PC-9 (cell line): ENCODE measurements around the gene NR6A1.

Experiments
- EZH2 ChIP-seq: fragments of 200-600 bp; sonication (generic); IDR thresholded peaks from 2 replicates; pipeline ENCODE4 v1.8.0; 2017; ENCODE audit warnings: antibody characterized with exemption, low read depth
- TF ChIP-seq, protein P1 (sequence below): fragments of 200-600 bp; sonication (generic); conservative IDR thresholded peaks from 2 replicates; pipeline ENCODE4 v1.6.1; 2017; ENCODE audit warnings: mixed run types, antibody characterized with exemption, mild to moderate bottlenecking, moderate library complexity

DNA sequence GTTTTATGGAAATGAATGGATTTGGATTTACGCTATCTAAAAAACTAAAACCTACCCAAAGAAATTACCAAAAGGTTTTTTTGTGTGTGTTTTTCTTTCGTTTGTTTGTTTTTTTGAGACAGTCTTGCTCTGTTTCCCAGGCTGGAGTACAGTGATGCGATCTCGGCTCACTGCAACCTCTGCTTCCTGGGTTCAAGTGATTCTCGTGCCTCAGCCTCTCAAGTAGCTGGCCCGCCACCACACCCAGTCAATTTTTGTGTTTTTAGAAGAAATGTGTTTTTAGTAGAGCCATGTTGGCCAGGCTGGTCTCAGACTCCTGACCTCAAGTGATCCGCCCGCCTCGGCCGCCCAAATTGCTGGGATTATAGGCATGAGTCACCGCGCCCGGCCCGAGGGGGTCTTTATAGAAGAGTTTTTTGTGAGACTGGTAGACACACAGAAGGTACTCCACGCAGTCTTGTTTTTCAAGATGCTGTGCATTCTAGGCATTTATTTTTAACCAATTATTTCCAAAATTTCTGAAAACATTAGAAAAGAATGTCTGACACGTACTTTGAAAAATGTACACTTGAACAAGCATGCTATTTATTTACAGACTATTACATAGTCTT, 75.7 kb downstream of the NR6A1 start:
- TF ChIP-seq, protein P1, sequence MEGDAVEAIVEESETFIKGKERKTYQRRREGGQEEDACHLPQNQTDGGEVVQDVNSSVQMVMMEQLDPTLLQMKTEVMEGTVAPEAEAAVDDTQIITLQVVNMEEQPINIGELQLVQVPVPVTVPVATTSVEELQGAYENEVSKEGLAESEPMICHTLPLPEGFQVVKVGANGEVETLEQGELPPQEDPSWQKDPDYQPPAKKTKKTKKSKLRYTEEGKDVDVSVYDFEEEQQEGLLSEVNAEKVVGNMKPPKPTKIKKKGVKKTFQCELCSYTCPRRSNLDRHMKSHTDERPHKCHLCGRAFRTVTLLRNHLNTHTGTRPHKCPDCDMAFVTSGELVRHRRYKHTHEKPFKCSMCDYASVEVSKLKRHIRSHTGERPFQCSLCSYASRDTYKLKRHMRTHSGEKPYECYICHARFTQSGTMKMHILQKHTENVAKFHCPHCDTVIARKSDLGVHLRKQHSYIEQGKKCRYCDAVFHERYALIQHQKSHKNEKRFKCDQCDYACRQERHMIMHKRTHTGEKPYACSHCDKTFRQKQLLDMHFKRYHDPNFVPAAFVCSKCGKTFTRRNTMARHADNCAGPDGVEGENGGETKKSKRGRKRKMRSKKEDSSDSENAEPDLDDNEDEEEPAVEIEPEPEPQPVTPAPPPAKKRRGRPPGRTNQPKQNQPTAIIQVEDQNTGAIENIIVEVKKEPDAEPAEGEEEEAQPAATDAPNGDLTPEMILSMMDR = no peak
- no peak for TF ChIP-seq EZH2
